22Rv1 (cell line): ENCODE results near the gene DPP6.

Source experiments
- H3K27ac ChIP-seq: fragments of 450-650 bp; 2 replicates; pipeline ENCODE4 v1.5.1; 2017
- CTCF ChIP-seq: fragments of 450-650 bp; IDR thresholded peaks from 2 replicates; pipeline ENCODE4 v1.5.1; 2017; ENCODE audit warnings: mild to moderate bottlenecking
- ZFX ChIP-seq: fragments of 450-650 bp; IDR thresholded peaks from 2 replicates; pipeline ENCODE4 v1.6.1; 2017; ENCODE audit warnings: antibody characterized with exemption, borderline replicate concordance

Gene DPP6

DNA sequence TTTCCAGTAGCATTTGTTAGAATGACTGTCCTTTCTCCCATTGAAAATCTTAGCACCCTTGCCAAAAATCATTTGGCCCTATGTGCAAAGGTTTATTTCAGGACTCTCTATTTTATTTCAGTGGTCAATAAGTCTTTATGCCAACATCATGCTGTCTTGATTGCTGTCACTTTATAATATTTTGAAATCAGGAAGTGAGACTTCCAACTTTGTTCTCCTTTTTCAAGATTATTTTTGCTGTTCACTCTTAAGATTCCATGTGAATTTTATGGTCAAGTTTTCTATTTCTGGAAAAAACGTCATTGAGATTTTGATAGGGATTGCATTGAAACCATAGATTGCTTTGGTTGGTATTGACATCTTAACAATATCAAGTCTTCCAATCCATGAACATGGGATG lies 885.6 kb downstream of the DPP6 start:
- no peak overlapping the region for H3K27ac ChIP-seq
- TF ChIP-seq ZFX: no peak
- TF ChIP-seq CTCF: no peak

- TF ChIP-seq ZFX (no peak), CTCF (no peak)
- no peak overlapping the region for H3K27ac ChIP-seq
Observed at GRCh38 chr7:154942691-154943090, 890.5 kb downstream of the DPP6 start.
